ENCODE results near the gene LNP1.

LNP1 gene

GRCh38 chr3:100400419-100400779 is 940 bp upstream of the LNP1 start:
- DNase-seq, result peak; percentile 53

DNA sequence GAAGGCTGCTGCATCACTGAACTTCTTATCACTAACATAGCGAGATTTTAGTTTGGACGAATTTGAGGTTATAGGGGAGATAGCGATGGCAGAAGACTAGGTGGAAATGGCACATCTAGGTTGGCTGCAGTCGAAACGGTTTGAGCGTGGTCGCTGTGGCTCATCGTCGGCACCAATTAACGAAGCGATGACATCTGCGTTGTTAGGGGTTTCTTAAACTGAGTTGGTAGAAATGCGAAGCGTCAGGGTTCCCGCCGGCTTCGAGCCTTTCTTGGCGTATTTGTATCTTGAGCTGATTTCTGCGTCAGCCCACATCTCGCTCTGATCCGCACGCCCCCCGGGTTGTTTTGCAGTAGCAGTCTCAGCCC is 319 bp downstream of the LNP1 start:
- peak; percentile 65 for DNase-seq

- peak; percentile 51 for DNase-seq
Measured at GRCh38 chr3:100402256-100402655, 917 bp downstream of the LNP1 start.

- DNase-seq, result peak; percentile 20
Measured at GRCh38 chr3:100402891-100403290, 1.6 kb downstream of the LNP1 start.

- DNase-seq, result peak; percentile 26
Measured at GRCh38 chr3:100403362-100404249, 2.3 kb downstream of the LNP1 start.

GRCh38 chr3:100404250-100404548 is 2.9 kb downstream of the LNP1 start:
- no peak for DNase-seq

GRCh38 chr3:100407164-100407563 is 5.8 kb downstream of the LNP1 start:
- DNase-seq, result no peak

GRCh38 chr3:100407977-100408532 is 6.7 kb downstream of the LNP1 start:
- no peak for DNase-seq

DNA sequence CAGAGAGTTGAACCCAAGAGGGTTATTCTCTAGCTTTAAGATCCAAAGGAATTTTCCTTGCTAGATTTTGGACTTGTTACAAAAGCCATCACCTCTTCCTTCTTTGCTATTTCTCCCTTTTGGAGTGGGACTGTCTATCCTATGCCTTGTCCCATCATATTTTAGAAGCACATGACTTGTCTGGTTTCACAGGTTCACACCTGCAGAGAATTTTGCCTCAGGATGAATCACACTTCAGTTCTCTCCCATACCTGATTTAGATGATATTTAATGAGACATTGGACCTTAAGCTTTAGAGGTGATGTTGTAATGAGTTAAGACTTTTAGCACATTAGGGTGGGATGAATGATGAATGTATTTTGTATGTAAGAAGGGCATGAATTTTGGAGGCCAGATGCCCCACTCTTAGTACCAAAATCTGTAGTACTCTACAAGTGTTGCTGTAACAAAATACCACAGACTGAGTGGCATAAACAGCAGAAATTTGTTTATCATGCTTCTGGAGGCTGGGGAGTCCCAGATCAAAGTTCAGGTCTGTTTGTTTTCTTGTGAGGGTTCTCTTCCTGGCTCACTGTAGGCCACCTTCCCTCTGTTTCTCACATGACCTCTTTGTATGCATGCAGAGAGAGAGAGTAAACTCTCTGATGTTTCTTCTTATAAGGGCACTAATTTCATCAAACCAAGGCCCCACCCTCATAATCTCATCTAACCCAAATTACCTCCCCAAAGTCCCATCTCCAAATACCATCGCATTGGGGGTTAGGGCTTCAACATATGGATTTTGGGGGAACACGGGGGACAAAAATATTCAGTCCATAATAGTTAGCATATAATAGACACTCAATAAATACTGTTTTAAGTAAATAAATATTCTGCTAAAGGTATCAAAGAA is 10.0 kb downstream of the LNP1 start:
- DNase-seq, result no peak

GRCh38 chr3:100412912-100413590 is 11.7 kb downstream of the LNP1 start:
- peak; percentile 17 for DNase-seq

GRCh38 chr3:100413613-100414012 is 12.3 kb downstream of the LNP1 start:
- no peak for DNase-seq

DNA sequence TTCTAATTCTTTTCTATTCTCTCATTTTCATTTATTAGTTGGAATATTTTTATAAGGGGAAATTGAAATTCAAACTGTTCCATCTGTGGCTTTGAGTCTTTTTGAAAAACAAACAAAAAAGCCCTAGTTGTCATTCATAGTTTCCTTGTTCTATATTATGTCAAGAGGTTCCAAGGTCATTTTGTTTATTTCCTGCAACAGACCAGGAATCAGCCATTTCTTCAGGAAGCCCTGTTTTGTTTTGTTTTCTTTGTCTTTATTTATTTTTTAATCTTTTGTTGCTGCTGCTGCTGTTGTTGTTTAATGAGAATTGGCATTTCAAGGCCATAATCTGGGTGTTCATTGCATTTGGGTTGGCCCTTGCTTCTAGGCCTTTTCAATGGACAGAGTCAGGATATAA is 14.8 kb downstream of the LNP1 start:
- no peak for DNase-seq

DNA sequence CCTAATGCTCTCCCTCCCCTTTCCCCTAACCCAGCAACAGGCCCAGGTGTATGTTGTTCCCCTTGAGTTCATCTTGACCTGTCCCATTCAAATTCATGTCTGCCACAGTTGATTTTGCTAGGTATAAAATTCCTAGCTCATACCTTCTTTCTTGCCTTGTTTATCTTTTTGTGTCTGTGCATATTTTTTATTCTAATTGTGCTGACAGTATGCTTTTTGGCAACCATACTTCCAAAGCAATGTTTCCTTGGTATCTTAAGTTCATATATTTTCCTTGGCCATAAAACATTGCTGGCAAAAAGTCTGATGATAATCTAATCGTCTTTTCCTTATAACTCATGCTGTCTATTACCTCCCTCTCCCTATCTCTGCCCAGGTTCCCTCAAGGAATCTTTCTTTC is 15.5 kb downstream of the LNP1 start:
- DNase-seq, result no peak

DNA sequence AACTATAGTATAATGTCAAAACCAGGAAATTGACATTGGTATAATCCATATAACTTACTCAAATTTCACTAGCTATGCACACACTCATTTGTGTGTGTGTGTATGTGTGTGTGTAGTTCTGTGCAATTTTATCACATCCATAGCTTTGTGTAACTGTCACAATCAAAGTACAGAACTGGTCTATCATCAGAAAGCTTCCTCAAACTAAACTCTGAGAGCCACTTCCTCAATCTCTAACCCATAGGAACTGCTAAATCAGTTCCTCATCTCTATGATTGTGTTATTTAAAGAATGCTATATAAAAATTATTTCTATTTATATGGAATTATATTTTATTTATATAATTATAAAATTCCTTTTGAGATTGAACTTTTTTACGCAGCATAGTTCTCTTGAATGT is 18.1 kb downstream of the LNP1 start:
- DNase-seq, result peak; percentile 40

DNA sequence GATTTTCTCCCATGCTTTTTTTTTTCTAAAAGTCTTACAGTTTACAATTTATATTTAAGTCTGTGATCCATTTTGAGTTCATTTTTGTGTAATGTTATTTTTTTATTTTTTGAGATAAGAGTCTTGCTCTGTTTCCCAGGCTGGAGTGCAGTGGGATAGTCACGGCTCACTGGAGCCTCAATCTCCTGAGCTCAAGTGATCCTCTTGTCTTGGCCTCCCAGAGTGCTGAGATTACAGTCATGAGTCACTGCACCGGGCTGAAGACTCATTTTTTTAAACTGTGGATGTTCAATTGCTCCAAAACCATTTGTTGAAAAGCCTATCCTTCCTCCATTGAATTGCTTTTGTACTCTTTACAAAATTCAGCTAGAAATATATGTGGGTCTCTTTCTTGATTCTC is 19.5 kb downstream of the LNP1 start:
- no peak for DNase-seq

- DNase-seq, result no peak
Measured at GRCh38 chr3:100423611-100424010, 22.3 kb downstream of the LNP1 start.

GRCh38 chr3:100424261-100424660 is 22.9 kb downstream of the LNP1 start:
- no peak for DNase-seq

DNA sequence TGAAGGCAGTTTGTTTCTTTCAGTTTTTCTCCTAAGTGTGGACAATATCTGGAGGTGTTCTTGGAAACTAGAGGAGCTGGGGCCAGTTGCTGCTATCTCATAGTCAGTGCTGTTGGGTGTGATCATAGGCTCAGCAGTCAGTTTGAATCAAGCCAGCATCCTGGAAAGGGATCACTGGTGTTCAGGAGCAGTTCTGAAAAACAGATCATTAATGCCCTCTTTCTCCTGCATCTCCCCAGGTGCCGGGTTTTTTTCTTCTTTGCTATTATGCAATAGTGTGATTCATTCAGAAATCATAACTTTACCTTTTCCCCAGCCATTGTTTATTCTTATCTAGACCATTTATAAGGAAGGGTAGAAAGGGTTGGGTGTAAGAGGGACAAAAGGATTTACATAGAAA is 24.0 kb downstream of the LNP1 start:
- peak; percentile 47 for DNase-seq

GRCh38 chr3:100426067-100426682 is 24.8 kb downstream of the LNP1 start:
- DNase-seq, result no peak

GRCh38 chr3:100427699-100428098 is 26.4 kb downstream of the LNP1 start:
- DNase-seq, result no peak

DNA sequence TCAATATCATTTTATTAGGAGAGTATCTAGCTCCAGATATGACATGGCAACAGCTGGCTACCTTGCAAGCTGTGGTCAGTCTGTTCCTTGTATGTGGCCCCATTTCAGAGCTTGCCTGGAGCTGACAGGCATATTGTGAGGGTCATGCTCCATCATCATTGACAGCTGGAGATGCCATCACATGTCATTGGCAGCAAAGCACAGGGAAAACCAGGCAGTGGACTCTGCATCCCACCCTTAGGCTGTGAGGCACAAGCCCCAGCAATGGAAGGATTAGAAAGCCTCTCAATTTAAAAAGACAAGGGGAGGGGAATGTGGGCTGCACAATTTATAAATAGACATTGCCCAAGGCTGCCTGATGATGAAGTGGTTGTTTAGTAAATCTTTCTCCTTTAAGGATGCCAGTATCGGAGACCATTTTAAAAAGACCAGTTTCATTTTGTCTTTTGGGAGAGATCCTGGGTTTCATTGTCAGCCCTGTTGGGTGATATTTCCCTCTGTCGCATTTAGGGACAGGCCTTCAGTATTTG is 27.9 kb downstream of the LNP1 start:
- no peak for DNase-seq

- no peak for DNase-seq
Measured at GRCh38 chr3:100436951-100437350, 35.6 kb downstream of the LNP1 start.

All from hematopoietic multipotent progenitor cell treated with erythropoietin and hydrocortisone succinate and interleukin-3 and kit ligand, for 6 days (in vitro differentiated cells).